IPS DF 6.9 (cell line): ENCODE data around the gene TMED6.
"Not testable (repeated sequence)": the region's sequence is repeated elsewhere in the genome, so short reads cannot be mapped to it uniquely, and the experiment has no call there.

ENCODE experiments used
- DNase-seq: peaks from one replicate; pipeline ENCODE4 v3.0.0-alpha.2; 2013; ENCODE audit warnings: low read depth, low spot score
- H3K27ac ChIP-seq: one replicate; pipeline ENCODE4 v1.5.1; 2013; ENCODE audit warnings: low read length, control low read depth
- H3K27me3 ChIP-seq: 2 replicates; pipeline ENCODE4 v1.6.1; 2013; ENCODE audit warnings: mild to moderate bottlenecking, low read length; ENCODE audit not compliant: control insufficient read depth, insufficient read depth
- H3K36me3 ChIP-seq: 2 replicates; pipeline ENCODE4 v1.6.1; 2013; ENCODE audit warnings: low read length; ENCODE audit not compliant: control insufficient read depth, insufficient read depth
- H3K4me1 ChIP-seq: 2 replicates; pipeline ENCODE4 v1.6.1; 2013; ENCODE audit warnings: low read length; ENCODE audit not compliant: control insufficient read depth, insufficient read depth
- H3K4me3 ChIP-seq: 2 replicates; pipeline ENCODE4 v1.5.1; 2013; ENCODE audit warnings: mild to moderate bottlenecking, low read length
- H3K9me3 ChIP-seq: 2 replicates; pipeline ENCODE4 v1.6.1; 2013; ENCODE audit warnings: low read length, inconsistent platforms; ENCODE audit not compliant: control insufficient read depth, insufficient read depth
- WGBS: extraction: QIAGEN DNeasy Blood & Tissue Kit; methylation state at CpG from one replicate; pipeline ENCODE4 v1.1.7; 2013; ENCODE audit warnings: mixed read lengths, missing lambda C conversion rate; ENCODE audit not compliant: insufficient read length, insufficient coverage; 5-methylcytosine and 5-hydroxymethylcytosine counted together

Gene TMED6

GRCh38 chr16:69301861-69302260 is 49.7 kb downstream of the TMED6 start:
- H3K36me3 ChIP-seq: no peaks in the 10 kb centered on the region
- no peak overlapping the region for H3K27ac ChIP-seq
- H3K4me3 ChIP-seq: no peak overlapping the region
- no peak for DNase-seq
- no peaks in the 10 kb centered on the region for H3K9me3 ChIP-seq
- H3K4me1 ChIP-seq: no peaks in the 10 kb centered on the region
- no CpG with 5 or more reads among the region's 4 CpGs for WGBS
- no peaks in the 10 kb centered on the region for H3K27me3 ChIP-seq

GRCh38 chr16:69301187-69301586 is 50.4 kb downstream of the TMED6 start:
- H3K4me3 ChIP-seq: no peak overlapping the region
- no peak overlapping the region for H3K27ac ChIP-seq
- H3K27me3 ChIP-seq: no peaks in the 10 kb centered on the region
- no peak for DNase-seq
- no peaks in the 10 kb centered on the region for H3K4me1 ChIP-seq
- no peaks in the 10 kb centered on the region for H3K36me3 ChIP-seq
- WGBS: no CpG with 5 or more reads among the region's 1 CpG
- H3K9me3 ChIP-seq: no peaks in the 10 kb centered on the region

GRCh38 chr16:69298261-69298660 is 53.3 kb downstream of the TMED6 start:
- no peak overlapping the region for H3K27ac ChIP-seq
- H3K4me1 ChIP-seq: no peaks in the 10 kb centered on the region
- no peak for DNase-seq
- no peaks in the 10 kb centered on the region for H3K36me3 ChIP-seq
- H3K9me3 ChIP-seq: no peaks in the 10 kb centered on the region
- no CpG with 5 or more reads among the region's 4 CpGs for WGBS
- no peaks in the 10 kb centered on the region for H3K27me3 ChIP-seq
- H3K4me3 ChIP-seq: no peak overlapping the region

- H3K36me3 ChIP-seq, H3K27me3 ChIP-seq, H3K9me3 ChIP-seq, DNase-seq, H3K4me3 ChIP-seq, H3K4me1 ChIP-seq, H3K27ac ChIP-seq: not testable (repeated sequence)
- WGBS: no CpG with 5 or more reads among the region's 7 CpGs
These were observed 54.8 kb downstream of the TMED6 start for GRCh38 chr16:69296771-69297170.

GRCh38 chr16:69294051-69294450 is 57.5 kb downstream of the TMED6 start:
- no peak overlapping the region for H3K4me3 ChIP-seq
- no peaks in the 10 kb centered on the region for H3K4me1 ChIP-seq
- no peak for DNase-seq
- WGBS: no CpG with 5 or more reads among the region's 1 CpG
- H3K27me3 ChIP-seq: no peaks in the 10 kb centered on the region
- no peaks in the 10 kb centered on the region for H3K9me3 ChIP-seq
- H3K36me3 ChIP-seq: no peaks in the 10 kb centered on the region
- no peak overlapping the region for H3K27ac ChIP-seq

- H3K27ac ChIP-seq: no peak overlapping the region
- no peaks in the 10 kb centered on the region for H3K4me1 ChIP-seq
- H3K4me3 ChIP-seq: no peak overlapping the region
- H3K9me3 ChIP-seq: no peaks in the 10 kb centered on the region
- DNase-seq: no peak
- WGBS: no CpG with 5 or more reads among the region's 3 CpGs
- H3K27me3 ChIP-seq: no peaks in the 10 kb centered on the region
- no peaks in the 10 kb centered on the region for H3K36me3 ChIP-seq
These were observed 58.2 kb downstream of the TMED6 start for GRCh38 chr16:69293401-69293800.
